Prostate gland (tissue), 2 donors: Measurements from ENCODE around the gene NAPB.

Experiments
- POLR2A ChIP-seq: fragments of 450-650 bp; IDR thresholded peaks from one replicate; pipeline ENCODE4 v1.6.1; 2016; ENCODE audit warnings: antibody characterized with exemption, mild to moderate bottlenecking
- POLR2AphosphoS5 ChIP-seq: sonication (generic); formaldehyde crosslinking; IDR thresholded peaks from one replicate; pipeline ENCODE4 v1.6.1; 2017; ENCODE audit warnings: antibody characterized with exemption
- TF ChIP-seq, protein P1 (sequence below), 4 experiments: fragments of 200-600 bp in 2 of 4; fragments of 450-650 bp in 2 of 4; sonication (generic) in 2 of 4; IDR thresholded peaks; 1 replicate in 3 of 4; 2 replicates in 1 of 4; pipeline ENCODE4 v1.5.1; 2016 to 2019; ENCODE audit warnings: antibody characterized with exemption in 4 of 4, mild to moderate bottlenecking in 2 of 4, moderate library complexity in 2 of 4

DNA sequence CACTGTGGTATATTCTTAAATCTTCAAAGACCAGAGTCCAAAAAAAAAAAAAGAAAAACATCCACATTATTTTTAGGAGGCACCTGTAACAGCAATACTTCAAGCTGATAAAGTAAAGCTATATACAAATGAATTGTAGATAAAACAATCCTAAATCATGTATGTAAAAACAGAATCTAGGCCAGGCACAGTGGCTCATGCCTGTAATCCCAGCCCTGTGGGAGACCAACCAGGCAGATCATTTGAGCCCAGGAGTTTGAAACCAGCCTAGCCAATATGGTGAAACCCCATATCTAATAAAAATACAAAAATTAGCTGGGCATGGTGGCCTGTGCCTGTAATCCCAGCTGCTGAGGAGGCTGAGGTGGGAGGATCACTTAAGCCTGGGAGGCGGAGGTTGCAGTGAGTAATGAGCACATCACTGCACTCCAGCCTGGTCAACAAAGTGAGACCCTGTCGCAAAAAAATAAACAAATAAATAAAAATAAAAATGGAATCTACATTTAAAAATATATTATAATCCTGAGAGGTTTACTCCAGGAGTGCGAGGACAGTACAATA lies 7.3 kb downstream of the NAPB start:
- TF ChIP-seq, protein P1, sequence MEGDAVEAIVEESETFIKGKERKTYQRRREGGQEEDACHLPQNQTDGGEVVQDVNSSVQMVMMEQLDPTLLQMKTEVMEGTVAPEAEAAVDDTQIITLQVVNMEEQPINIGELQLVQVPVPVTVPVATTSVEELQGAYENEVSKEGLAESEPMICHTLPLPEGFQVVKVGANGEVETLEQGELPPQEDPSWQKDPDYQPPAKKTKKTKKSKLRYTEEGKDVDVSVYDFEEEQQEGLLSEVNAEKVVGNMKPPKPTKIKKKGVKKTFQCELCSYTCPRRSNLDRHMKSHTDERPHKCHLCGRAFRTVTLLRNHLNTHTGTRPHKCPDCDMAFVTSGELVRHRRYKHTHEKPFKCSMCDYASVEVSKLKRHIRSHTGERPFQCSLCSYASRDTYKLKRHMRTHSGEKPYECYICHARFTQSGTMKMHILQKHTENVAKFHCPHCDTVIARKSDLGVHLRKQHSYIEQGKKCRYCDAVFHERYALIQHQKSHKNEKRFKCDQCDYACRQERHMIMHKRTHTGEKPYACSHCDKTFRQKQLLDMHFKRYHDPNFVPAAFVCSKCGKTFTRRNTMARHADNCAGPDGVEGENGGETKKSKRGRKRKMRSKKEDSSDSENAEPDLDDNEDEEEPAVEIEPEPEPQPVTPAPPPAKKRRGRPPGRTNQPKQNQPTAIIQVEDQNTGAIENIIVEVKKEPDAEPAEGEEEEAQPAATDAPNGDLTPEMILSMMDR (IDR thresholded peaks at IDR 0.05): no peak
- TF ChIP-seq POLR2AphosphoS5 (no peak), POLR2A (no peak)
